ENCODE data around the gene ANTKMT. TPM values are rescaled to one million over a fixed set of nuclear protein-coding genes. Genes with fewer than 3 reads are reported as not detected.
A peak's percentile ranks its signal among the peaks of the same experiment; 100 is the strongest.

Gene ANTKMT
- total RNA-seq, 1 donor from 2014 or later = 58.0 TPM

DNA sequence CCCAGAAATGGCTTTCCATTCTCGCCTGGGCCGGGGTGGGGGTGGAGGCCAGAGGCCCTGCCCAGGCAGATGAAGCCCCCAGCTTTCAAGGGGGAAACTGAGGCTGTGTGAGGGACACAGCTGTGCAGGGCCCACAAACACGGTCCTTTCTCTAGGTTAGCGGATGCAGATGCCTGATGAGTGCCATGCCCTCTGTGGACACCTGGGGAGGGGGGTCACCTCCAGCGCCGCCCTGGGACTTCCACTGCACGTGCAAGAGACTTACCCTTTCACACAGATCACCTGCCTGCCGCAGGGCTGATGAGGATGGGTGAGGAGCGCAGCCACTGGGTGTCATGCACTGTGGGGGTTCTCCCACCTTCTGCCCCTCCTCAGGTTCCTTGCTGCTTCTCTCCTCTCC lies 2.6 kb upstream of the ANTKMT start:
- Mint-ChIP-seq H3K27ac (no peak overlapping the region), H3K27me3 (peaks cover 3% of the 10 kb centered on the region), H3K4me1 (peaks cover 18% of the 10 kb centered on the region), H3K9me3 (no peaks in the 10 kb centered on the region), H3K4me3 (no peak overlapping the region), H3K36me3 (ENCODE audit: low read depth) (peaks cover 2% of the 10 kb centered on the region)
- no peak for ATAC-seq (ENCODE audit: low read depth)
- DNase-seq = no peak
- ChIA-PET CTCF (no interaction called here), POLR2A (no interaction called here)
- TF ChIP-seq, protein P1, sequence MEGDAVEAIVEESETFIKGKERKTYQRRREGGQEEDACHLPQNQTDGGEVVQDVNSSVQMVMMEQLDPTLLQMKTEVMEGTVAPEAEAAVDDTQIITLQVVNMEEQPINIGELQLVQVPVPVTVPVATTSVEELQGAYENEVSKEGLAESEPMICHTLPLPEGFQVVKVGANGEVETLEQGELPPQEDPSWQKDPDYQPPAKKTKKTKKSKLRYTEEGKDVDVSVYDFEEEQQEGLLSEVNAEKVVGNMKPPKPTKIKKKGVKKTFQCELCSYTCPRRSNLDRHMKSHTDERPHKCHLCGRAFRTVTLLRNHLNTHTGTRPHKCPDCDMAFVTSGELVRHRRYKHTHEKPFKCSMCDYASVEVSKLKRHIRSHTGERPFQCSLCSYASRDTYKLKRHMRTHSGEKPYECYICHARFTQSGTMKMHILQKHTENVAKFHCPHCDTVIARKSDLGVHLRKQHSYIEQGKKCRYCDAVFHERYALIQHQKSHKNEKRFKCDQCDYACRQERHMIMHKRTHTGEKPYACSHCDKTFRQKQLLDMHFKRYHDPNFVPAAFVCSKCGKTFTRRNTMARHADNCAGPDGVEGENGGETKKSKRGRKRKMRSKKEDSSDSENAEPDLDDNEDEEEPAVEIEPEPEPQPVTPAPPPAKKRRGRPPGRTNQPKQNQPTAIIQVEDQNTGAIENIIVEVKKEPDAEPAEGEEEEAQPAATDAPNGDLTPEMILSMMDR (IDR thresholded peaks at IDR 0.05) = no peak
- intact Hi-C loops (cut with micrococcal nuclease) = no loop called here

DNA sequence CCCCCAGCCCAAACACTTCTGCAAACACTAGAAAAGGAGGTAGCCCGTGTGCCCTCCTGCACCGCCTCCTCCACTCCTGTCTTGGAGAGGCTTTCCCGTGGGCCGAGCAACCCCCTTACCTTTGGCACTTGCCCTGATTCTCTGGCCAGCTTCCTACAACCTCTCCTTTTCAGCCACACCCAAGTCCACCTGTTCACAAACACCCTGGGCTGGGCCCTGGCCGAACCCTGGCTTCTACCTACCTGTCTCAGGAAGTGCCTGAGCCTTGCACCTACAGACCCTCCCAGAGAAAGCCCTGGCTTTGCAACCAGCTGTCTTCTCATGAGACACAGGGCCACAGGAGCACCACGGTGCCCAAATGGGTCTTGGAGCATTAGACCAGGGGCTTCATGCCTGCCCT lies 2.0 kb upstream of the ANTKMT start:
- H3K9me3 Mint-ChIP-seq = no peaks in the 10 kb centered on the region
- peak overlapping the region; percentile 46 for H3K4me3 Mint-ChIP-seq
- ChIA-PET CTCF (no interaction called here), POLR2A (interaction anchor here (4.2 kb wide), 1 partner anchor 29 kb away, joined by 34 read pairs; the partner anchor contains the start of gene WDR24)
- TF ChIP-seq, protein P1 (IDR thresholded peaks at IDR 0.05) = no peak
- H3K27ac Mint-ChIP-seq = no peak overlapping the region
- ATAC-seq (ENCODE audit: low read depth) (no peak), DNase-seq (no peak)
- H3K36me3 Mint-ChIP-seq (ENCODE audit: low read depth) = peaks cover 3% of the 10 kb centered on the region
- H3K27me3 Mint-ChIP-seq = peaks cover 3% of the 10 kb centered on the region
- peaks cover 20% of the 10 kb centered on the region for H3K4me1 Mint-ChIP-seq
- intact Hi-C loops (cut with micrococcal nuclease) = no loop called here

DNA sequence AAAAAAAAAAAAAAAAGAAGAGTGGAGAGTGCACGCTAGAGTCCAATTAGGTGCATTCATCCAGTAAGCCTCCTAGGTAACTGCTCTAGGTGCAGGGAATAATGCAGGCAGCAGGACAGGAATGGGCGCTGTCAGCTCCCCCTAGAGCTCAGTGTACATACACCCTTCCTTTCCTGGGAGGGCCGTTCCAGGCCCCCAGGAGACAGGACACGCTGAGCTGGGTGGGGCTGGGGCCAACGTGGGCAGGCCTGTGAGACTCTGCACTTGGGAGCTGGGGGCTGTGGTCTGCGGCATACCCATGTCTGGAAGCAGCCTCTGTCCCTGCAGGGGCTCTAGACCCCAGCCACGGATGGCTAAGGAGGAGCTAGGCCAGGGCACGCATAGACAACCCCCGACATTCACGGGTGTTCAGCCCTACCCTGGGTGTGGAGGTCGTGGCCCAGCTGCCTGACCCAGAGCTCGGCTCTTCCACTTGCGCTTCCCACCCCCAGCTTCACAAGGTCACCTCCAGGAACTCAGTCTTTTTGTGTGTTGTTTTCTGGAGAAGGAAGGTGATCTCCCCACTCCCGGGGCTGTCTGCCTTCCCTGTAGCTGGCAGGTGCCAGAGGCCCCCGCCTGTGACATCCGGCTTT lies 1.0 kb upstream of the ANTKMT start:
- TF ChIP-seq, protein P1 (IDR thresholded peaks at IDR 0.05) = no peak
- peaks cover 3% of the 10 kb centered on the region for H3K36me3 Mint-ChIP-seq (ENCODE audit: low read depth)
- H3K9me3 Mint-ChIP-seq = no peaks in the 10 kb centered on the region
- DNase-seq (no peak), ATAC-seq (ENCODE audit: low read depth) (no peak)
- POLR2A ChIA-PET = interaction anchor here (1.6 to 4.4 kb wide), 4 partner anchors 10 to 68 kb away, joined by 8 to 34 read pairs (median 20); partner anchors contain the start of genes CHTF18, RPUSD1 and WDR24
- H3K4me1 Mint-ChIP-seq = peaks cover 20% of the 10 kb centered on the region
- intact Hi-C loops (cut with micrococcal nuclease) = loop anchor here (2.0 to 5.0 kb wide), 3 partner anchors 35 to 252 kb away; partner anchors contain the start of genes JMJD8 and LMF1
- peaks cover 3% of the 10 kb centered on the region for H3K27me3 Mint-ChIP-seq
- H3K27ac Mint-ChIP-seq = peak overlapping the region; percentile 73
- peak overlapping the region; percentile 80 for H3K4me3 Mint-ChIP-seq
- CTCF ChIA-PET = interaction anchor here (0.9 to 2.2 kb wide), 5 partner anchors 8 to 67 kb away, joined by 3 to 11 read pairs (median 4); partner anchors contain the start of gene CIAO3

DNA sequence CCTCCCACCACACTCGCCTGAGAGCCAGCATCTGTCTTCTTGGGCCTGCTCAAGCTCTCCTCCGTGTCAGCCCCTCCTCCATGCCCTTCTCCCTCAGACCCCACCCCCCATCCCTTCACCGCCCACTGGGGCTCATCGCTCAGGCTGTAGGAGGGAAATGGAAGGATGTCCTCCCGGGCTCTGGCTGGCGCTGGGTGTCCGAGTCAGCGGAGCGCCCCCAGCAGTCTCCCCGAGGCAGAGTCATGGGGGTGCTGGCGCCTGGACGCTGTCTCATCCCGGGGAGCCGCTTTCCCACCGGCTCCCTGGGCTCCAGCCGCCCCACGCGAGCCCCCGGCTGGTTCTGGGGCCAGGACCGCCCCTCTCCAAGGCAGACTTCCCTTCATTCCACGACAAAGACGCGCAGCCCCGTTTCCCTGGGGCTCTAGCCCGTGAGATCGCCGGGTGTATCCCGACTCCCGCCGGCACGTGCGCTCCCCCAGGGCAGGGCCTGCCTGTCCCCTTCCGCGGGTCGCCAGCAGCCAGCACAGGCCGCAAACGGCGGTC lies 428 bp upstream of the ANTKMT start:
- Mint-ChIP-seq H3K27ac (peak overlapping the region; percentile 73), H3K4me1 (peaks cover 20% of the 10 kb centered on the region), H3K36me3 (ENCODE audit: low read depth) (peaks cover 3% of the 10 kb centered on the region), H3K4me3 (peak overlapping the region; percentile 80), H3K9me3 (no peaks in the 10 kb centered on the region), H3K27me3 (peaks cover 3% of the 10 kb centered on the region)
- TF ChIP-seq, protein P1 (IDR thresholded peaks at IDR 0.05) = no peak
- ATAC-seq (ENCODE audit: low read depth) = peak; percentile 7
- DNase-seq = no peak
- ChIA-PET POLR2A (interaction anchor here (0.9 to 4.4 kb wide), 11 partner anchors 8 to 338 kb away, joined by 3 to 34 read pairs (median 6); partner anchors contain the start of genes CHTF18, CIAO3, RHOT2 and RPUSD1), CTCF (interaction anchor here (0.9 to 2.3 kb wide), 6 partner anchors 8 to 66 kb away, joined by 3 to 12 read pairs (median 5); partner anchors contain the start of gene CIAO3)
- intact Hi-C loops (cut with micrococcal nuclease) = loop anchor here (2.0 to 5.0 kb wide), 3 partner anchors 36 to 252 kb away; partner anchors contain the start of genes JMJD8 and LMF1

All from activated B cell treated with CpG ODN at 0.5 μM for 24 hours (primary cell).